Tibial artery (tissue), 4 donors: ENCODE data around the gene SYNPR.

Source experiments
- DNase-seq, 2 donors: peaks; one replicate each; pipeline ENCODE4 v3.0.0-alpha.2; 2019
- H3K27ac ChIP-seq, 2 donors: fragments of 200-600 bp; sonication (generic) in 1 of 2; 1 replicate in 1 of 2; 2 replicates in 1 of 2; pipeline ENCODE4 v1.5.1; 2018 to 2019; ENCODE audit warnings: mild to moderate bottlenecking in 1 of 2
- H3K27me3 ChIP-seq, 2 donors: fragments of 200-600 bp; sonication (generic) in 1 of 2; one replicate each; pipeline versions ENCODE4 v1.5.1 to v1.6.0; 2016 to 2019
- H3K36me3 ChIP-seq, 3 donors: fragments of 200-600 bp; sonication (generic) in 2 of 3; one replicate each; pipeline ENCODE4 v1.5.1; 2016 to 2019; ENCODE audit warnings: mild to moderate bottlenecking in 2 of 3
- H3K4me1 ChIP-seq, 4 donors: fragments of 200-600 bp; sonication (generic) in 2 of 4; 1 replicate in 3 of 4; 2 replicates in 1 of 4; pipeline ENCODE4 v1.5.1; 2016 to 2019
- H3K4me3 ChIP-seq, 2 donors: fragments of 200-600 bp; sonication (generic) in 1 of 2; 1 replicate in 1 of 2; 2 replicates in 1 of 2; pipeline ENCODE4 v1.5.1; 2018 to 2019; ENCODE audit warnings: mild to moderate bottlenecking in 2 of 2
- H3K9me3 ChIP-seq, 3 donors: fragments of 200-600 bp; sonication (generic) in 1 of 3; one replicate each; pipeline ENCODE4 v1.5.1; 2016 to 2019
- CTCF ChIP-seq, 2 experiments: fragments of 200-600 bp in 1 of 2; fragments of 450-650 bp in 1 of 2; IDR thresholded peaks; one replicate each; pipeline ENCODE4 v1.5.1; 2017 to 2019; ENCODE audit warnings: antibody characterized with exemption in 2 of 2, mild to moderate bottlenecking in 1 of 2, moderate library complexity in 1 of 2
- intact Hi-C: fragments of 100-400 bp; cut with DNase I; formaldehyde crosslinking; loops from one replicate; pipeline ENCODE4 v1.15.0; 2023; ENCODE audit warnings: low total_unique reads

The SYNPR gene

DNA sequence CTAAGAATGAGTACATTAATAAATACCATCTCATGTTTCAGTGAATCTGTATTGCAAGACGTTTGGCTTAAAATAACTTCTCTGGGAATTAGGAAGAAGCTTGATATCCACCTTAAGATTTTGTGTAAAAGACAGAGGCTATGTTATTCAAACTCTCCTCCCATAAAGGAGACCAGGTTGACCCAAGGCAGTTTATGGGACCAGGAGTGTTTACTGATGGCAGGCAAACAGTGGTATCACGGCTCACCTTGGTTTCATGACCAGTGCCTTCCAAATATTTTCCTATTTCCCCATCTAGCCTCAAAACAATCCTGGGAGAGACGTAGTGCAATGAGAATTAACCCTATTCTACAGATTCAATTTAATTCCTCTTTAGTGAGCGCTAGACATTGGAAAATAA is 284.2 kb downstream of the SYNPR start:
- H3K4me1 ChIP-seq: no peaks in the 10 kb centered on the region
- H3K4me3 ChIP-seq: no peak overlapping the region
- no peaks in the 10 kb centered on the region for H3K27me3 ChIP-seq
- H3K36me3 ChIP-seq: no peaks in the 10 kb centered on the region
- TF ChIP-seq CTCF (IDR thresholded peaks at IDR 0.05): no peak
- H3K9me3 ChIP-seq: no peaks in the 10 kb centered on the region
- no peak overlapping the region for H3K27ac ChIP-seq
- intact Hi-C loops: no loop called here
- no peak for DNase-seq

GRCh38 chr3:63563572-63563971 is 285.5 kb downstream of the SYNPR start:
- H3K36me3 ChIP-seq: no peaks in the 10 kb centered on the region
- intact Hi-C loops: no loop called here

DNA sequence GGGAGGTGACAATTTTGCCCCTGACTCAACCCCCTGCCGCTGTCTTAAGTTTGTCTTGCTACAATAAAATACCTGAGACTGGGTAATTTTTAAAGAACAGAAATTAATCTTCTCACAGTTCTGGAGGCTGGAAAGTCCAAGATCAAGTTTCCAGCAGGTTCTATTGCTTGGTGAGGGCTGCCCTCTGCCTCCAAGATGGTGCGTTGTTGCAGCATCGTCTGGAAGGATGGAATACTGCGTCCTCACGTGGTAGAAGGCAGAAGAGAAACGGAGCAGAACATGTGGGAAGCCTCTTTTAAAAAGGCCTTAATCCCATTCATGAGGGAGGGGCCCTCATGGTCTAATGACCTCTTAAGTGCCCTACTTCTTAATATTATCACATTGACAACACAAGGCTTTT is 287.1 kb downstream of the SYNPR start:
- Histone ChIP-seq H3K4me3 (no peak overlapping the region), H3K27me3 (no peaks in the 10 kb centered on the region), H3K9me3 (no peaks in the 10 kb centered on the region), H3K4me1 (no peaks in the 10 kb centered on the region), H3K27ac (no peak overlapping the region), H3K36me3 (no peaks in the 10 kb centered on the region)
- TF ChIP-seq CTCF (IDR thresholded peaks at IDR 0.05): no peak
- DNase-seq: no peak
- intact Hi-C loops: no loop called here

More at GRCh38 chr3:63563572-63563971, 285.5 kb downstream of the SYNPR start:
- no peaks in the 10 kb centered on the region for H3K27me3 ChIP-seq
- H3K4me1 ChIP-seq: no peaks in the 10 kb centered on the region
- no peak for TF ChIP-seq CTCF (IDR thresholded peaks at IDR 0.05)
- no peak overlapping the region for H3K4me3 ChIP-seq
- H3K27ac ChIP-seq: no peak overlapping the region
- DNase-seq: no peak
- no peaks in the 10 kb centered on the region for H3K9me3 ChIP-seq

- H3K27me3 ChIP-seq: no peaks in the 10 kb centered on the region
- H3K4me1 ChIP-seq: no peaks in the 10 kb centered on the region
- no peak for TF ChIP-seq CTCF (IDR thresholded peaks at IDR 0.05)
- H3K4me3 ChIP-seq: no peak overlapping the region
- intact Hi-C loops: no loop called here
- H3K27ac ChIP-seq: no peak overlapping the region
- no peak for DNase-seq
- H3K9me3 ChIP-seq: no peaks in the 10 kb centered on the region
- H3K36me3 ChIP-seq: no peaks in the 10 kb centered on the region
Measured at GRCh38 chr3:63571682-63572081, 293.6 kb downstream of the SYNPR start.

- H3K27ac ChIP-seq: no peak overlapping the region
- no peak overlapping the region for H3K4me3 ChIP-seq
- no peaks in the 10 kb centered on the region for H3K9me3 ChIP-seq
- no peaks in the 10 kb centered on the region for H3K27me3 ChIP-seq
- DNase-seq: no peak
- no peak for TF ChIP-seq CTCF (IDR thresholded peaks at IDR 0.05)
- H3K4me1 ChIP-seq: no peaks in the 10 kb centered on the region
- intact Hi-C loops: no loop called here
- no peaks in the 10 kb centered on the region for H3K36me3 ChIP-seq
Measured at GRCh38 chr3:63576846-63577245, 298.7 kb downstream of the SYNPR start.

DNA sequence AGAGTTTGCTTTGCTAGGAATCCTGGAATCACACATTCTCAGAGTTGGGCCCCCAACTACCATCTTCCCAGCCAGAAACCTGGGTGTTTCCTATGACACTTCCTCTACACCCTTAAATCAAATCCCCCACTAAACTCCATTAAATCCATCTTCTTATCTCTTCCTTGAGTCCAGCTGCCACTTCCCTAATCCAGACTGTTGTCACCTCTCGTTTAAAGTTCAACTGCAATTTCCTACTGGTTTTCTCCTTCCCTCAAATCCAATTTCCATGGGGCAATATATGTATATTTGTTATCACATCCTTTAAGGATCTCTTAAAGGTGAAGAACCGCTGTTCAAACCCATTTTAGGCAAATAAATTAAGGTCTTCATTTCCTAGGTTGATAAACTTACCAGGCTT is 300.8 kb downstream of the SYNPR start:
- intact Hi-C loops: no loop called here
- H3K27me3 ChIP-seq: no peaks in the 10 kb centered on the region
- H3K4me1 ChIP-seq: no peaks in the 10 kb centered on the region
- H3K9me3 ChIP-seq: no peaks in the 10 kb centered on the region
- no peak overlapping the region for H3K4me3 ChIP-seq
- DNase-seq: no peak
- H3K27ac ChIP-seq: no peak overlapping the region
- no peaks in the 10 kb centered on the region for H3K36me3 ChIP-seq
- TF ChIP-seq CTCF (IDR thresholded peaks at IDR 0.05): no peak
